Measurements from ENCODE around the gene WDR33.
A peak's percentile ranks its signal among the peaks of the same experiment; 100 is the strongest.
"Not testable (repeated sequence)": the region's sequence is repeated elsewhere in the genome, so short reads cannot be mapped to it uniquely, and the experiment has no call there.

The WDR33 gene

DNA sequence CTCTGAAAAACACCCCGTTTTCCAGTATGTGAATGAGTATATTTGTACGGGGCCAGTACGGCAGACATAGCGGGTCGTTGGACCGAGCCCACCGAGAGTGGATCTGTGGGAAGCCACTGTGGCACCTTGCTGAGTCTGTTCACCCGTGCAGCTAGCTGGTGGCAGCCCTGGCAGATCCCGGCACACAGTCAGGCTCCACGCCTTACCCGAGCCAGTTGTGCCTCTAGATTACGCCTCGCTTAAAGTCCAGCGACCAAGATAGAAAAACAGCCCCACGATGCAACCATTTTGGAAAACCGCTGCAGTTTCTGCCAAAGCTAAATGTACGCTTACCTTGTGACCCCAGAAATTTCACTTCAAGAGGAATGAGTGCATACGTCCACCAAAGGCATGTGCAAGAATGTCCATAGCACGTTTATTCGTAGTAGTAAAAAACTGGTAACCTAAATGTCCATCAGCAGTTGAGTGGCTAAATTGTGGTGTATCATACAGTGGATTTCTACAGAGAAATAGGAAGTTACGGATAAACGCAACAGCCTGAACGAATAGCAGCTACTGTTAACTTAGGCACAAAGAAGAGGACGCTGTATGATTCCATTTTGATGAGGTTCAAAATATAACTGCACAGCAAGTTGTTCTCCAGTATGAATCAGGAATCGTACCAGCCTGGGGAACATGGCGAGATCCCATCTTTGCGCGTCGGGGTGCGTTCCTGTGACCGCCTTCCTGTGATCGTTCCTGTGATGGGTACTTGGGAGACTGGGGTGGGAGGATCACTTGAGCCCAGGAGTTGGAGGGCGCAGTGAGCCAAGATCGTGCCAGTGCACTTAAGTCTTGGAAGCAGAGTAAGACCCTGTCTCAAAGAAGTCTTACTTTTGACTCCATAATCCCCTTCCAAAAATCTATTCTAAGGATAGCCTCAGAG, 688 bp upstream of the WDR33 start:
- H3K4me3 ChIP-seq (ENCODE audit: control insufficient read depth, low read depth, low read length): peak overlapping the region; percentile 81
- DNase-seq (ENCODE audit: low read depth): peak; percentile 7

DNA sequence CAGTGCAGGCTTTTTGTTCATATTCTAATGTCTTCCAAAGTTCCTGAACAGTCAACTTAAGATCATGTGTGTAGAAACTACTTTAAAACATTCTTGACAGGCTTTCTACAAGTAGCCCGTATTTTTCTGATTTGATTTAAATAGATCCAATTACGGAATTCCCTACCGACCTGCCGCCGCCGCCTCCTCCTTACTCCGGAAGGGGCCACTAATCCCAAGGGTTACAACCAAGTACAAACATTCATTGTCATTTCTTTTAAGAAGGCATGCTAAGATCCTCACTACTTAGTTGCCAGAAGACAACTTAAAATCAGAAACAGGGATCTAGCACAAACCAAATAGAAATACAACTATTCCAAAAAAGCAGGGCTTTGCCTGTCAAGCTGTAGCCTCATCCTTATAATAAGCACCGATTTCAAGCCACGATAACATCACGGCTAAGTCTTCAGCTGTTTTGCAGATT, 784 bp downstream of the WDR33 start:
- peak; percentile 29 for DNase-seq (ENCODE audit: low read depth)
- peak overlapping the region; percentile 81 for H3K4me3 ChIP-seq (ENCODE audit: control insufficient read depth, low read depth, low read length)
- TF ChIP-seq, protein P1, sequence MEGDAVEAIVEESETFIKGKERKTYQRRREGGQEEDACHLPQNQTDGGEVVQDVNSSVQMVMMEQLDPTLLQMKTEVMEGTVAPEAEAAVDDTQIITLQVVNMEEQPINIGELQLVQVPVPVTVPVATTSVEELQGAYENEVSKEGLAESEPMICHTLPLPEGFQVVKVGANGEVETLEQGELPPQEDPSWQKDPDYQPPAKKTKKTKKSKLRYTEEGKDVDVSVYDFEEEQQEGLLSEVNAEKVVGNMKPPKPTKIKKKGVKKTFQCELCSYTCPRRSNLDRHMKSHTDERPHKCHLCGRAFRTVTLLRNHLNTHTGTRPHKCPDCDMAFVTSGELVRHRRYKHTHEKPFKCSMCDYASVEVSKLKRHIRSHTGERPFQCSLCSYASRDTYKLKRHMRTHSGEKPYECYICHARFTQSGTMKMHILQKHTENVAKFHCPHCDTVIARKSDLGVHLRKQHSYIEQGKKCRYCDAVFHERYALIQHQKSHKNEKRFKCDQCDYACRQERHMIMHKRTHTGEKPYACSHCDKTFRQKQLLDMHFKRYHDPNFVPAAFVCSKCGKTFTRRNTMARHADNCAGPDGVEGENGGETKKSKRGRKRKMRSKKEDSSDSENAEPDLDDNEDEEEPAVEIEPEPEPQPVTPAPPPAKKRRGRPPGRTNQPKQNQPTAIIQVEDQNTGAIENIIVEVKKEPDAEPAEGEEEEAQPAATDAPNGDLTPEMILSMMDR (conservative IDR thresholded peaks at IDR 0.05; ENCODE audit: control insufficient read depth, insufficient read depth, low read depth, low read length): no peak

More for the DNA sequence above, 688 bp upstream of the WDR33 start:
- TF ChIP-seq, protein P1 (conservative IDR thresholded peaks at IDR 0.05; ENCODE audit: control insufficient read depth, insufficient read depth, low read depth, low read length): no peak

DNA sequence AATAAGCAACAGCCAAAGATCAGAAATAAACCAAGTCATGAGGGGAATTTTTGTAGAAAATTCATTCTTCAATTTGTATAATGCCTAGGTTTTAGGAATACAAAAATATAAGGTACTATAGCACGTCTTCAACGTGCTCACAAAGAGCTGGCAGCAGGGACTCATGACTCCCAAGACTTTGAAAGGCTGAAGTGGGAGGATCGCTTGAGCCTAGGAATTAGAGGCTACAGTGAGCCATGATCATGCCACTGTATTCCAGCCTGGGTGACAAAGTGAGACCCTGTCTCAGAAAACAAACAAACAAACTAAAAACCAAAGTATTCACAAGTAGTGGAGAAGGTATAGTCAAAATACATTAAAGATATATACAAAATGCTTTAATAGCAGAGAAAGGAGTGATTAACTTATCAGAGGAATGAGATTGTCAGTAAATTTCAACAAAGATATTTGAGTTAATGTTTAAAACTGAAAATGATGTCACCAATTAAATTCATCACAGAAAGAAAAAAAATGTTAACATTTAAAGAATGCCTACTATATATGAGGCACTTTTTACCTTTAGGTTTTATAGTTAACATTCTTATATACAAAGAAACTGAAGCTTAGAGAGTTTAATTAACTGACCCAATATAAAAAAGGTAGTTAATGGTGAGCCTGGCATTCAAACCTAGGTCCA, 3.2 kb downstream of the WDR33 start:
- H3K4me3 ChIP-seq (ENCODE audit: control insufficient read depth, low read depth, low read length): no peak overlapping the region
- DNase-seq (ENCODE audit: low read depth): peak; percentile 39
- TF ChIP-seq, protein P1 (conservative IDR thresholded peaks at IDR 0.05; ENCODE audit: control insufficient read depth, insufficient read depth, low read depth, low read length): no peak

DNA sequence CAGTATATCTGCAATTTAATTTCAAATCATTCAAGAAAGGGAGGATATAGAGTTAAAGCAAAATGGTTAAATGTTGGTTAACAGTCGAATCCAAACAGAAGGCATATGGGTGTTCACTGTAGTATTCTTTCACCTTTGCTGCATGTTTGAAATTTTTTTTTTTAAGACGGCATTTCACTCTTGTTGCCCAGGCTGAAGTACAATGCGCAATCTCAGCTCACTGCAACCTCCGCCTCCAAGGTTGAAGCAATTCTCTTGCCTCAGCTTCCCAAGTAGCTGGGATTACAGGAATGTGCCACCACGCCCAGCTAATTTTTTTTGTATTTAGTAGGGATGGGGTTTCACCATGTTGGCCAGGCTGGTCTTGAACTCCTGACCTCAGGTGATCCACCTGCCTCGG, 4.1 kb downstream of the WDR33 start:
- not testable (repeated sequence) for H3K4me3 ChIP-seq (ENCODE audit: control insufficient read depth, low read depth, low read length); DNase-seq (ENCODE audit: low read depth)

DNA sequence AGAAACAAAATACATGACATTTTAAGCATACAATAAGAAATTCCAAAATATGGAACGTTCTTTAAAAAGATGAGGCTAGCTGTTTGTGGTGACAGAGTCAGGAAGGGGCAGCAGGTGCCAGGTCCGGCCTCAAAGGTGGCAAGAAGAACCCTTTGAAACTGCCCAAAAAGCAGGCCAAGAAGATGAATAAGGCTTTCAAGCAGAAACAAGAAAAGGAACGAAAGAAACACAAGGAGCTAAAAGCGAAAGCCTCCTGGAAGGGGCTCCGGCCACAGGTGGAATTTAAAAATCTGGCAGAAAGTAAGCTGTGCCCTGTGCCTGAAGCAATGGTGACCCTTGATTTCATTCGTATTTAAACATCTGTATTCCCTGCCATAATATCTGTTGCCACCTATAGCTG, 5.5 kb downstream of the WDR33 start:
- H3K4me3 ChIP-seq (ENCODE audit: control insufficient read depth, low read depth, low read length): no peak overlapping the region
- DNase-seq (ENCODE audit: low read depth): no peak
- TF ChIP-seq, protein P1 (conservative IDR thresholded peaks at IDR 0.05; ENCODE audit: control insufficient read depth, insufficient read depth, low read depth, low read length): no peak

DNA sequence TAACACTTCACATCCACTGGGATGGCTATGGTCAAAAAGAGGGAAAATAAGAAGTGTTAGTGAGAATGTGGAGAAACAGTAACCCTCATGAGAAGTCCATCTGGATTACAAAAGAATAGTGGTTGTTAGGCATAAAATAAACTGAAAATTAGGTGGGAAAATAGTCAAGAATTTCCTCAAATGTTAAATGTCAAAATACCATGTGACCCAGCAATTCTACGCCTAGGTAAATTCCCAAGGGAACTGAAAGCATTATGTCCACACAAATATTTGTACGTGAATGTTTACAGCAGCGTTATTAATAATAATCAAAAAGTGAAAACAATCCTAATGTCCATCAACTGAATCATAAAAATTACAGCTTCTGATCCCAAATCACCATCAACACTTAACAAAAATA, 11.0 kb downstream of the WDR33 start:
- TF ChIP-seq, protein P1 (conservative IDR thresholded peaks at IDR 0.05; ENCODE audit: control insufficient read depth, insufficient read depth, low read depth, low read length): no peak
- H3K4me3 ChIP-seq (ENCODE audit: control insufficient read depth, low read depth, low read length): no peak overlapping the region
- no peak for DNase-seq (ENCODE audit: low read depth)

DNA sequence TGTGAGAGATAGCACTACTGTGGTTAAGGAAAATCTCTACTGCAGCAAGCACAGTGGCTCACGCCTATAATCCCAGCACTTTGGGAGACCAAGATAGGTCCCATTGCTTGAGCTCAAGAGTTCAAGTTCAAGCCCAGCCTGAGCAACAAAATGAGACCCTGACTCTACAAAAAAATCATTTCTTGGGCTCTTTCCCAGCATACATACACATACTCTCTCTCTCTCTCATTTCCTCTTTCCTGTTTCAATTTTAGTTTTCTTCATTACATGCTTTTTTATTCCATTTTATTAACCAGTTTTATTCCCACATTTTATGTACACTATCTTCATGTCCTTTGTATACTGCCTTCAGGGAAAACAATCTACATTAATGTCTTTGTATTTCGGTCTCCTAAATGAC, 14.6 kb downstream of the WDR33 start:
- TF ChIP-seq, protein P1 (conservative IDR thresholded peaks at IDR 0.05; ENCODE audit: control insufficient read depth, insufficient read depth, low read depth, low read length): no peak
- H3K4me3 ChIP-seq (ENCODE audit: control insufficient read depth, low read depth, low read length): no peak overlapping the region
- no peak for DNase-seq (ENCODE audit: low read depth)

DNA sequence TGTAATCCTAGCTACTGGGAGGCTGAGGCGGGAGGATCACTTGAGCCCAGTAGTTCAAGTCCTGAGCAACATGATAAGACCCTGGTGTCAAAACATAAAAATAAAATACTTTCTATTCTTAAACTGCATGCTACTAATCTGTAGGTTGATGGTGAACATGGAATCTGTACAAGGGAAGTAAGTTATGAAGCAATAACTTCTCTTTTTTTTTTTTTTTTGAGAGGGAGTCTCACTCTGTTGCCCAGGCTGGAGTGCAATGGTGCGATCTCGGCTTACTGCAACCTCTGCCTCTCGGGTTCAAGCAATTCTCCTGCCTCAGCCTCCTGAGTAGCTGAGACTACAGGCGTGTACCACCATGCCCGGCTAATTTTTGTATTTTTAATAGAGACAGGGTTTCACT, 16.1 kb downstream of the WDR33 start:
- H3K4me3 ChIP-seq (ENCODE audit: control insufficient read depth, low read depth, low read length); DNase-seq (ENCODE audit: low read depth): not testable (repeated sequence)

Measured in fibroblast of mammary gland (primary cell).